NCI-H345 treated with DMSO at 0.1 percent for 48 hours (cell line): ENCODE results near the gene CBFA2T2.
"Not testable (repeated sequence)": the region's sequence is repeated elsewhere in the genome, so short reads cannot be mapped to it uniquely, and the experiment has no call there.

Source experiments
- DNase-seq: peaks from one replicate; lab custom pipeline; 2025; ENCODE audit not compliant: unreplicated experiment; lab: John Stamatoyannopoulos, UW

CBFA2T2 gene

GRCh38 chr20:33606118-33606771 lies 116.3 kb downstream of the CBFA2T2 start:
- DNase-seq, result no peak

DNA sequence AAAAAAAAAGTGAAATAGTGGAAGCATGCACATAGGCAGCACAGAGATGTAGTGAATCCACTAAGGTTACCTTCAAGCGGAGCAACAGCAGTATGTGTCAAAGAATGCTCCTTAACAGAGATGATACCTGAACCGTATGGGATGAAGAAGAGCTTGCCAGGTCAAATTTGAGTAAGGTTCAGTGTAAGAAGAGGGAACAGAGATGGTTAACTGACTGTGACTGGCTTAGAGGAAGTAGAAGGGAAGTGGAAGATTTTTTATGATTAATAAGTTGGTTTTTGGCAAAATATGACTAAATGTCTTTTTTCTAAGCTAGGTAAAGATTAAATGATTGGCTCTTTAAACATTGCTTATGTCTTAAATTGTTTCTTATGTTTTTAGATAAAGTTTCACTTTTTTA lies 119.6 kb downstream of the CBFA2T2 start:
- DNase-seq, result no peak

GRCh38 chr20:33611106-33611505 lies 121.2 kb downstream of the CBFA2T2 start:
- DNase-seq, result no peak

DNA sequence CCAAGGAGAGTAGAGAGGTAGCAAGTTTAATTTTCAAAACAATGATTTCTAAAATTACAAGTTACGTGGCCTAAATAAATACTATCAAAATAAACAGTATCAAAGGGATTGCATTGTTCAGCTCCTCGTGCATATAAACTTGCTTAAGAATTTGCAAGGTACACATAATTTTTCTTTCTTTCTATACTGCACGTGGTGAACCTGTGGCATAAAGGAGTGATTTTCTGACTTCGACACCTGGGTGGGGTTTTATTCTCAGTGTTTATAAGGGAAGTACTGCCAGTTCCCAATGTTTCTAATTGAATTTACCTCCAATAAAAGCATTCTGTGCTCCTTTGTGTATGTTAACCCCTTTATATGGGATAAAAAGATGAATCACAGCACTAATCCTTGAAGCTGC lies 122.1 kb downstream of the CBFA2T2 start:
- DNase-seq, result no peak

DNA sequence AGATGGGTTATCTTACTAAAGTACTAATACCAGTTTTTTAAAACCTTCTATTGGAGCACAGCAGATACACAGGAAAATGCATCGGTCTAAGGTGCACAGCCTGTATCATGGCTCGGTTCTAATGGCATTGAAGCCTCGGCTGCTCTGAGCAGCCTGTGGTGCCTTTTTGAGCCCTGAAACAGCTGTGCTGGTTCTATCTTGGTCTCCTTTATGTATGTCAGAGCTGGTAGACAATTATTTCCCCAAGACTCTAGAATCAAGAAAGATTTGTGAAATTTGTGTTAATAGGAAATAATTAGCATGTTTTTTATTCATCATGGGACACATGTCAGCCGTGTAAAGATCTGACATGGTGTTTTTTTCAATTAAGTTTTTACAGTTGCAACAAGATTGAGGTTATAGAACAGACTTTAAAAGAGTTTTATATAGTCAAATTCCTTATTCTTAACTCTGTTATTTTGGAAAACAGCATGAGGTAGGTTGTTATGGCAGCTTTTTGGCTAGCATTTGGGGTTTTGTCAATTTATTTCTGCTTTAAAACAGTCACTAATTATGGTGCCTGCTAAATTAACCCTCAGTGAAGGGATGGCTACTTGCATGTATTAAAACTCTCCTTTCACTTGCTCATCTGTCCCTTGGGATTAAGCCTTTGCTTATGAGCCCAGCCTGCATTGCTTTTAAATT lies 132.0 kb downstream of the CBFA2T2 start:
- DNase-seq, result no peak

DNA sequence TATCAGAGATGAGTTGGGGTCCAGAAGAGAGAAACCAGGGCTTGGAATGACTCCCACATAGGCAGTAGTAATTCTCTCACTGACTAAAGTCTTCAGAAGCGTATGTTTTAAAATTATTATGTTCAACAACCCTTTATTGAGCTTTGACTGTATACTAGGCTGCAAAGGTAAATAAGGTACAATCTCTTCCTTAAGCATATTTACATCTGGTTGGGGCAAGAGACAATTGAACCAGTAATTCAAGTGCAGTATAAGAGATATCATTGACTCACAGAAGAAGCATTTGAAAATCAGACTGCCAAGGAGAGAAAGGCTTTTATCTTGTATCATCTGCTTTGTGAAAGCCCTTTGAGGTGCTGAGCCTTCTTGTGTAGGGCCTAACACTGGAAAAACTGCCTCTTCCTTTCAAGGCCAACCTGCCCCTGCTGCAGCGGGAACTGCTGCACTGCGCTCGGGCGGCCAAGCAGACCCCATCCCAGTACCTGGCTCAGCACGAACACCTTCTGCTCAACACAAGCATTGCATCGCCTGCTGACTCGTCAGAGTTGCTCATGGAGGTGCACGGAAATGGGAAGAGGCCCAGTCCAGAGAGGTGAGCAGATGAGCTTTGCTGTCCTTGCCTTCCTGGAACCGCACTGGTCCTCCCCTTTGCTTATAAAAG lies 132.9 kb downstream of the CBFA2T2 start:
- DNase-seq, result no peak

GRCh38 chr20:33624399-33624798 lies 134.5 kb downstream of the CBFA2T2 start:
- no peak for DNase-seq

GRCh38 chr20:33626190-33626589 lies 136.3 kb downstream of the CBFA2T2 start:
- DNase-seq, result no peak

DNA sequence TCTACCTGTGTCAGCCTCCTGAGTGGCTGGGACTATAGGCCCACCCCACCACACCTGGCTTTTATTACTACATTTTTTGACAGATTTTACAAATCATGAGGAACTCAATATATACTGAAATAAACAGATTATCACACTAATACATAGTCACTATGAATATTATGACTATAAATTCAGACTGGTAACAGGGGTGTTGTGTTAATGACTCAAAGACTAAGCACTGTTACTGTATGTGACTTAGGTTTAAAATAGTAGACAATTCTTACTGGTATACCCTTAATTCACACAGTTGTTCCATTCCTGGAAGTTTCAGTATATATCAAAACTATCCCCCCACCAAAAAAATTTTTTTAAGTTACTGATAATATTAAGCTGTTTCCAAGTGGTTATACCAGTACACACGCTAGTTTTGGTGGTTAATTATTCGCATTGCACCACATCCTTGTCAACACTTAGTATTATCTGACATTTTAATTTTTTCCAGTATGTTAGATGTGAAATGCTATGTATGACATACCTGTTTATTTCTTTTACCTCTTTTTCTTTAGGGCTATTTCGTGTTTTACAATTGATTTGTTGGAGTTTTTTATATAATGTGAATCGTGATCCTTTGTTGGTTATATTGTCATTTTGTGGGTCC lies 137.8 kb downstream of the CBFA2T2 start:
- no peak for DNase-seq

DNA sequence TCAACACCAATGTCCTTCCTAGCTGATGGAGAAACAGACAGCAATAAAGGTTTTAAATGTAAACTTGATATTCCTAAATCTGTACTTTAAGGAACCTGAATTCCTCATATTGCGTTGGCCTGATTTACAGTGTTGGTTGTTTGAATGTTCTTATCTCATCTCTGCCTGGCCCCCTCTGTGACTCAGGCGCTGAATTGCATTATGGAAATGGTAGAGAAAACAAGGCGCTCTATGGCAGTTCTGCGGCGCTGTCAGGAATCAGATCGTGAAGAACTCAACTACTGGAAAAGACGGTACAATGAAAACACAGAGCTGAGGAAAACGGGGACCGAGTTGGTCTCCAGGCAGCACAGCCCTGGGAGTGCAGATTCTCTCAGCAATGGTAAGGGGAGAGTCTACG lies 139.6 kb downstream of the CBFA2T2 start:
- DNase-seq, result no peak

- DNase-seq, result no peak
These were observed 140.1 kb downstream of the CBFA2T2 start for GRCh38 chr20:33629979-33630378.

DNA sequence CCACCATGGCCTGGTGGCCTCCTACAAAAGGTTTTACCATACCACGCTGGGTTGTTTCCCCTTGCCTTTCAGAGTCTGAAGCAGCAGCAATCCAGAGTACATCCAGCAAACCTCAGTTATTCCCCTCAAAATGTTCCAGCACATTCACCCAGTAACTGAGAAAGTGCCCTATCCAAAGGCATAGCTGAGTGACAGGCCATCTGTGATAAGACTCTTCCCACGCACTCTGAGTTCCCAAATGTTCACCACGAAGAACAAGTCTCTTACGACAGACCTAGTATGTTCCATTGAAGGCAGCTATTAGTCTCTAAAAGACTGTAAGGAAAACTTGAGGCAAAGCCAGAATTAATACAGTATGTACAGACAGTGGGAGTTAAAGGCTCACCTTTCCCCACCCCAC lies 140.6 kb downstream of the CBFA2T2 start:
- DNase-seq, result no peak

- not testable (repeated sequence) for DNase-seq
These were observed 142.0 kb downstream of the CBFA2T2 start for GRCh38 chr20:33631910-33632309.

GRCh38 chr20:33635341-33635740 lies 145.4 kb downstream of the CBFA2T2 start:
- DNase-seq, result no peak

GRCh38 chr20:33636776-33637175 lies 146.9 kb downstream of the CBFA2T2 start:
- DNase-seq, result no peak

- no peak for DNase-seq
These were observed 150.4 kb downstream of the CBFA2T2 start for GRCh38 chr20:33640287-33640686.

DNA sequence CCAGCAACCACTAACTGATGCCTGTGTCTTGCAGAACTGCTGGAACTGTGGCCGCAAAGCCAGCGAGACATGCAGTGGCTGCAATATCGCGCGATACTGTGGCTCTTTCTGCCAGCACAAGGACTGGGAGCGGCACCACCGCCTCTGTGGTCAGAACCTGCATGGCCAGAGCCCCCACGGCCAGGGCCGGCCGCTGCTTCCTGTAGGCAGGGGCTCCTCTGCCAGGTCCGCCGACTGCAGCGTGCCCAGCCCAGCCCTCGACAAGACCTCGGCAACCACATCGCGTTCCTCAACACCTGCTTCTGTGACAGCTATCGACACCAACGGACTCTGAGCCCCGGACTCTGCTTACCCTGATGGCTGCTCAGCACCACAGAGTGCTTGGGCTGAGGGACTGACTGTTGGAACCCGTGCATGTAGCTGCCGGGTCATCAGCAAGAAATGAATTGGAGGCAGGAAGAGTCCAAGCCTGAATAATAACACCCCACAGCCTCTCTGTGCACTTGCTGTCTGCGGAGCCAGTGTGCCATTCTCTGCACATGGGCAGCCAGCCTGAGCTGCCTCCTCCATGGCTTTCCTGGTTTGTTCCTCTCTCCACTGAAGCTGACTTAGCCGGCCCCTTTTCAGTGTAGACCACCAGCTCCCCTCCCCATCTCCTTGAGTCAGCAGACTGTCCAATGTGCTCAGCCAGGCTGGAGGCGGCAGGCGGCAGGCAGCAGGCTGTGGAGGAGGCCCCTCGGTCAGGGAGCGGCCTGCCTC lies 154.6 kb downstream of the CBFA2T2 start:
- DNase-seq, result no peak

DNA sequence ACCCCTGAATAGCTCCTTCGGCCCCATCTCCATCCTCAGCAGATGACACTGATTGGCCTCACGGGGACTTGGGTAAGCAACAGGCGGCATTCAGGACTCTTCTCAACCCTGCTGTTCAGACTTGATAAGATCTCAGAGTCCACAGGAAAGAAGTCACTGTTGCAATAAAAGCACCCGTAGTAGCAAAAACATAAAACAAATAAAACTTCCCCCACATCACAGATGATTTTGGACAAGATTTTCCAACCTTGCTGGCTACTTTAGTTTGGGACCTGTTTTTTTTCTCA lies 155.1 kb downstream of the CBFA2T2 start:
- DNase-seq, result no peak

GRCh38 chr20:33645396-33645795 lies 155.5 kb downstream of the CBFA2T2 start:
- DNase-seq, result no peak

GRCh38 chr20:33646191-33646590 lies 156.3 kb downstream of the CBFA2T2 start:
- no peak for DNase-seq

DNA sequence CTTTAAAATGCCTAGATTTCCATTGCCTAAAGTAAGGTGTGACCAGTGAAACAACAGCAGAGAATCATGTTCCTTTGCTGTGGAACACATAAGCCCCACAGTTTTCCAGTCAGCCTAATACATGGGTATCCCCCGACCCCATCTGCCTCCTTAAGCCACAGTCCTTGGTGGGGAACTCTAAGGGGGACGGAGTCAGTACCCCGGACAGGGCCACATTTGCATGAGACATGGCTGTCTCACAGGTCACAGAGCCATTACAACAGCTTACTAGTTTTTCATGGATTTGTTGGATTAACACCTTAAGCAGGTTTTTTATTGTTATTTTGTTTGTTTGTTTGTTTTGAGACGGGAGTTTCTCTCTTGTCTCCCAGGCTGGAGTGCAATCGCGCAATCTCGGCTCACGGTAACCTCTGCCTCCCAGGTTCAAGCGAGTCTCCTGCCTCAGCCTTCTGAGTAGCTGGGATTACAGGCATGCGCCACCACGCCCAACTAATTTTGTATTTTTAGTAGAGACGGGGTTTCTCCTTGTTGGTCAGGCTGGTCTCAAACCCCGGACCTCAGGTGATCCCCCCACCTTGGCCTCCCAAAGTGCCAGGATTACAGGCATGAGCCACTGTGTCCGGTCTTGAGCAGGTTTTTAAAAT lies 157.2 kb downstream of the CBFA2T2 start:
- not testable (repeated sequence) for DNase-seq
